ENCODE data around the gene NKD2.

The NKD2 gene

GRCh38 chr5:1015507-1015906, 6.9 kb downstream of the NKD2 start:
- no peak overlapping the region for H3K27ac ChIP-seq (ENCODE audit: low read length)
- peaks cover 96% of the 10 kb centered on the region for H3K79me2 ChIP-seq (ENCODE audit: low read length)
- H3F3A ChIP-seq (ENCODE audit: insufficient read depth, low read length): peaks cover 15% of the 10 kb centered on the region
- H4K20me1 ChIP-seq (ENCODE audit: insufficient read depth, low read length): no peaks in the 10 kb centered on the region
- H3K9ac ChIP-seq (ENCODE audit: low read length): no peak overlapping the region
- H3K36me3 ChIP-seq (replicated peaks; ENCODE audit: insufficient read depth, low read length): no peaks in the 10 kb centered on the region
- no peaks in the 10 kb centered on the region for H3K9me2 ChIP-seq (replicated peaks; ENCODE audit: insufficient read depth, low read length)
- DNase-seq: no peak
- H3K4me1 ChIP-seq (ENCODE audit: low read length): peaks cover 22% of the 10 kb centered on the region
- no peak overlapping the region for H3K4me2 ChIP-seq (ENCODE audit: low read depth, low read length)
- TF ChIP-seq EZH2phosphoT487 (IDR thresholded peaks at IDR 0.05; ENCODE audit: low read length): no peak
- no peak for TF ChIP-seq EZH2 (optimal IDR thresholded peaks at IDR 0.05; ENCODE audit: low read depth, low read length)
- TF ChIP-seq, protein P1, sequence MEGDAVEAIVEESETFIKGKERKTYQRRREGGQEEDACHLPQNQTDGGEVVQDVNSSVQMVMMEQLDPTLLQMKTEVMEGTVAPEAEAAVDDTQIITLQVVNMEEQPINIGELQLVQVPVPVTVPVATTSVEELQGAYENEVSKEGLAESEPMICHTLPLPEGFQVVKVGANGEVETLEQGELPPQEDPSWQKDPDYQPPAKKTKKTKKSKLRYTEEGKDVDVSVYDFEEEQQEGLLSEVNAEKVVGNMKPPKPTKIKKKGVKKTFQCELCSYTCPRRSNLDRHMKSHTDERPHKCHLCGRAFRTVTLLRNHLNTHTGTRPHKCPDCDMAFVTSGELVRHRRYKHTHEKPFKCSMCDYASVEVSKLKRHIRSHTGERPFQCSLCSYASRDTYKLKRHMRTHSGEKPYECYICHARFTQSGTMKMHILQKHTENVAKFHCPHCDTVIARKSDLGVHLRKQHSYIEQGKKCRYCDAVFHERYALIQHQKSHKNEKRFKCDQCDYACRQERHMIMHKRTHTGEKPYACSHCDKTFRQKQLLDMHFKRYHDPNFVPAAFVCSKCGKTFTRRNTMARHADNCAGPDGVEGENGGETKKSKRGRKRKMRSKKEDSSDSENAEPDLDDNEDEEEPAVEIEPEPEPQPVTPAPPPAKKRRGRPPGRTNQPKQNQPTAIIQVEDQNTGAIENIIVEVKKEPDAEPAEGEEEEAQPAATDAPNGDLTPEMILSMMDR (IDR thresholded peaks at IDR 0.05; ENCODE audit: low read length): no peak
- no peaks in the 10 kb centered on the region for H3K9me3 ChIP-seq (replicated peaks; ENCODE audit: insufficient read depth, low read length)
- H3K27me3 ChIP-seq (replicated peaks; ENCODE audit: insufficient read depth, low read length): peaks cover 18% of the 10 kb centered on the region
- no peak overlapping the region for H2AFZ ChIP-seq (ENCODE audit: low read length)
- H3K4me3 ChIP-seq (ENCODE audit: low read length): no peak overlapping the region

DNA sequence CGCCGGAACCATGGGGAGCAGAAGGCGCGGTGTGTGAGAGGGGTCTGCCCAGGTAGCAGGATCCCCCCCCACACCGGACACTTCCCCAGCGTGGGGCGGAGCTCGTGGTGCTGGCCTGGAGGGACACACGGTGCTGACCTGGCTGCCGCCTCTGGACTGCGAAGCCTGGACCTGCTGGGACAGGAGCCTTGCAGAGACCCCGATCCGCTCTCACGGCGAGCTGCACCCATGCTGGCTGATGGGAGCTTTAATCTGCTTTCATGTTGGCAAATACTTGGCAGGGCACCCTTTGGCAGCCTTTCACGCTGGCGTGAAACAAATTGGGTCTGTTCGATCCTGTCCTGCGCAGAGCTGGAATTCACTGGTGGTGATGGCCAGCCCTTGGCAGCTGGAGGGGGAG, 7.4 kb downstream of the NKD2 start:
- peaks cover 18% of the 10 kb centered on the region for H3K27me3 ChIP-seq (replicated peaks; ENCODE audit: insufficient read depth, low read length)
- DNase-seq: no peak
- H3K4me3 ChIP-seq (ENCODE audit: low read length): no peak overlapping the region
- no peaks in the 10 kb centered on the region for H3K36me3 ChIP-seq (replicated peaks; ENCODE audit: insufficient read depth, low read length)
- no peak overlapping the region for H3K4me2 ChIP-seq (ENCODE audit: low read depth, low read length)
- H3K9me3 ChIP-seq (replicated peaks; ENCODE audit: insufficient read depth, low read length): no peaks in the 10 kb centered on the region
- H3K9ac ChIP-seq (ENCODE audit: low read length): no peak overlapping the region
- TF ChIP-seq, protein P1 (IDR thresholded peaks at IDR 0.05; ENCODE audit: low read length): no peak
- no peak overlapping the region for H3K27ac ChIP-seq (ENCODE audit: low read length)
- H2AFZ ChIP-seq (ENCODE audit: low read length): no peak overlapping the region
- H4K20me1 ChIP-seq (ENCODE audit: insufficient read depth, low read length): no peaks in the 10 kb centered on the region
- H3K4me1 ChIP-seq (ENCODE audit: low read length): peaks cover 22% of the 10 kb centered on the region
- peaks cover 17% of the 10 kb centered on the region for H3F3A ChIP-seq (ENCODE audit: insufficient read depth, low read length)
- peaks cover 90% of the 10 kb centered on the region for H3K79me2 ChIP-seq (ENCODE audit: low read length)
- no peaks in the 10 kb centered on the region for H3K9me2 ChIP-seq (replicated peaks; ENCODE audit: insufficient read depth, low read length)

DNA sequence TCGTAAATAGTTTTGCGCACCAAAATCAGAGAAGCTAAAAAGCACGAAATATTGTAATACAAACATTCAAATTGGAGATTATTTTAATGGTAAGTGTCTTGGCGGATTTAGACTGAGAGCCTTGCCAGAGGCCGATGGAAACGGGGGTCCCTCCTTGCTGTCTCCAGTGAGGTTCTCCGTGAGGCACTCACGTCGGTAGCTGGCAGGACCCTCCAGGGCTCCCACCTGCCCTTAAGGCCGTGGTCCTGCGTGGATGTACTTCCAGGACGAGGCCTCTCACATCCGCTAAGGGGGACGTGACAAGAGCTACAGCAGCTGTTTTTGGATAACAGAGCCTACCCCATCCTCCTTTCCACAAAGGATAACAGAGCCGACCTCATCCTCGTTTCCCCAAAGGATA, 7.9 kb downstream of the NKD2 start:
- Histone ChIP-seq H3K79me2 (ENCODE audit: low read length) (peaks cover 86% of the 10 kb centered on the region), H3K36me3 (replicated peaks; ENCODE audit: insufficient read depth, low read length) (no peaks in the 10 kb centered on the region), H3K27me3 (replicated peaks; ENCODE audit: insufficient read depth, low read length) (peaks cover 18% of the 10 kb centered on the region), H3K4me3 (ENCODE audit: low read length) (no peak overlapping the region), H3K4me1 (ENCODE audit: low read length) (peaks cover 22% of the 10 kb centered on the region), H4K20me1 (ENCODE audit: insufficient read depth, low read length) (no peaks in the 10 kb centered on the region), H3K9ac (ENCODE audit: low read length) (no peak overlapping the region), H3F3A (ENCODE audit: insufficient read depth, low read length) (peaks cover 18% of the 10 kb centered on the region), H3K4me2 (ENCODE audit: low read depth, low read length) (no peak overlapping the region), H3K27ac (ENCODE audit: low read length) (no peak overlapping the region), H2AFZ (ENCODE audit: low read length) (no peak overlapping the region), H3K9me2 (replicated peaks; ENCODE audit: insufficient read depth, low read length) (no peaks in the 10 kb centered on the region), H3K9me3 (replicated peaks; ENCODE audit: insufficient read depth, low read length) (no peaks in the 10 kb centered on the region)
- no peak for DNase-seq
- TF ChIP-seq EZH2 (optimal IDR thresholded peaks at IDR 0.05; ENCODE audit: low read depth, low read length) (no peak), EZH2phosphoT487 (IDR thresholded peaks at IDR 0.05; ENCODE audit: low read length) (no peak)
- TF ChIP-seq, protein P1 (IDR thresholded peaks at IDR 0.05; ENCODE audit: low read length): no peak

Data from MM.1S (cell line).